SK-N-MC (cell line): ENCODE data around the gene TMEM273.

ENCODE experiments used
- EZH2 ChIP-seq: fragments of 200-600 bp; sonication (generic); IDR thresholded peaks from one replicate; pipeline ENCODE4 v1.6.1; 2017; ENCODE audit warnings: antibody characterized with exemption
- FOXP2 ChIP-seq: optimal IDR thresholded peaks from 2 replicates; pipeline ENCODE3; 2011; ENCODE audit warnings: mild to moderate bottlenecking, moderate library complexity; ENCODE audit not compliant: insufficient read depth; ENCODE audit errors: extremely low read length, control extremely low read depth
- POLR2AphosphoS5 ChIP-seq: IDR thresholded peaks from 2 replicates; pipeline ENCODE4 v1.6.1; 2012; ENCODE audit warnings: mild to moderate bottlenecking, low read depth, low read length, borderline replicate concordance

DNA sequence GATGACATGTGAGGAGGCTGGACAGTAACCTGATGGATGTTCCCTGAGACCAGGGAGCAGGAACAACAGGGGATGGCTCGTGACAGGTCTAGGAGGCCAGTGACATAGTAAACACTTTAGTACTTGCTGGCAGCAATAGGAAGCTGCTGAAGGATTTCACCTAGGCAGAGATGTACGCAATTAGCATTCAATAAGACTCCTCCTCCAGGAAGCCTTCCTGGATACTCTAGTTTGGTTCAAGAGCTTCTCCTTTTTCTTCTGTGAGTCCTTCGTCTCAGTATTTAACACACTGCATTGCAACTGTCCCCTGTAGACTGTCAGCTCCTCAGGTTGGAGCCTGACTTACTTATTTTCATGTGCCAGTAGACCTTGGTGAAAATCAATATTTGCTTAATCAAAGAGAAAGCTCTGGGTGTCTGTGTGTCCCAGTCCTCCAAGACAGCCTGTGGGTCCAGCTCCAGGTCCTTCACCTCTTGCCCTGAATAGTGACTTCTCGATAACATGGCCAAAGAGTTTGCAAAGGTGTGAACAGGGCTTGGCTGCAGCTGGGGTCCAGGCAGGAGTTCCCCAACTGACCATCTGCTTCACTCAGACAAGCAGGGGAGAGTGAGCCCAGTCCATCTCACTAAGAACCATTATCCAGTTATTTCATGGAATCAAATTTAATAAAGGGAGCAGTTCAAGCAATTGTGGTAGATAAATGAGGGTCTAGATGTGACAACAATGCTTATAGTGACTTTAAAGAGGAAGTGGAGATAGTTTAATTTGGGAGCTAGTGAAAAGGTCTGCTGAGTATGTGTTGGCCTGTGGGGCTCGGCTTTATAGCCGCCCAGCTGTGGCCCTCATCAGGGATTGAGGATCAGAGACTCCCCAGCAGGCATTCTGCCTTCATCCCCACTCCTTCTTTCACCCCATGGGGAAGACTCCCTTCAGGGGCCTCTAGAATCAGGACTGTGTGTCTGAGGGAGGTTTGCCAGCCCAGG is 9.4 kb downstream of the TMEM273 start:
- no peak for TF ChIP-seq EZH2
- TF ChIP-seq FOXP2, result no peak
- no peak for TF ChIP-seq POLR2AphosphoS5
